Natural killer cell (primary cell): Measurements from ENCODE around the gene AVPR1B. TPM values are rescaled to one million over a fixed set of nuclear protein-coding genes. Genes with fewer than 3 reads are reported as not detected.

Experiments
- ATAC-seq, 3 donors: fragments of 150-1000 bp in 2 of 3; fragments of 200-7000 bp in 1 of 3; cut with Tn5 transposase; 1 replicate in 1 of 3; 2 replicates in 2 of 3; pipeline ENCODE4 v1.10.0; 2021; ENCODE audit warnings: mild to moderate bottlenecking in 2 of 3, moderate library complexity in 2 of 3
- DNase-seq, 2 donors: peaks; one replicate each; pipeline versions ENCODE4 v3.0.0 to v3.0.0-alpha.2; 2013 to 2021; ENCODE audit warnings: mixed read lengths in 1 of 2
- H3K27ac ChIP-seq: one replicate; pipeline ENCODE4 v1.5.1; 2013; ENCODE audit warnings: mild to moderate bottlenecking, low read length
- H3K27me3 ChIP-seq: one replicate; pipeline ENCODE4 v1.6.1; 2013; ENCODE audit warnings: low read length; ENCODE audit not compliant: control insufficient read depth, insufficient read depth
- H3K36me3 ChIP-seq: one replicate; pipeline ENCODE4 v1.6.1; 2013; ENCODE audit warnings: low read length; ENCODE audit not compliant: control insufficient read depth, insufficient read depth
- H3K4me1 ChIP-seq: one replicate; pipeline ENCODE4 v1.6.1; 2013; ENCODE audit warnings: low read length; ENCODE audit not compliant: control insufficient read depth, insufficient read depth
- H3K4me3 ChIP-seq: one replicate; pipeline ENCODE4 v1.5.1; 2013; ENCODE audit warnings: low read length
- H3K9me3 ChIP-seq: one replicate; pipeline ENCODE4 v1.6.1; 2013; ENCODE audit warnings: low read length; ENCODE audit not compliant: control insufficient read depth, insufficient read depth
- H3K27ac Mint-ChIP-seq, 2 donors: one replicate each; pipeline ENCODE4 v1.8.0; 2022; ENCODE audit warnings: mild to moderate bottlenecking in 2 of 2, mixed read lengths in 2 of 2, moderate library complexity in 1 of 2
- H3K27me3 Mint-ChIP-seq, 2 donors: one replicate each; pipeline ENCODE4 v1.8.0; 2022; ENCODE audit warnings: low read depth in 2 of 2, mixed read lengths in 2 of 2
- H3K36me3 Mint-ChIP-seq: one replicate; pipeline ENCODE4 v1.8.0; 2022; ENCODE audit warnings: mixed read lengths
- H3K4me1 Mint-ChIP-seq, 2 donors: one replicate each; pipeline ENCODE4 v1.8.0; 2022; ENCODE audit warnings: mixed read lengths in 2 of 2
- H3K4me3 Mint-ChIP-seq: one replicate; pipeline ENCODE4 v1.8.0; 2022; ENCODE audit warnings: mild to moderate bottlenecking, moderate library complexity, mixed read lengths
- H3K9me3 Mint-ChIP-seq, 2 donors: one replicate each; pipeline ENCODE4 v1.8.0; 2022; ENCODE audit warnings: mixed read lengths in 2 of 2
- WGBS: methylation state at CpG from one replicate; pipeline ENCODE4 v1.1.7; 2013; ENCODE audit warnings: missing lambda C conversion rate; ENCODE audit not compliant: insufficient coverage; 5-methylcytosine and 5-hydroxymethylcytosine counted together
- intact Hi-C: fragments of 100-400 bp; cut with micrococcal nuclease; formaldehyde crosslinking; loops from one replicate; pipeline ENCODE4 v1.14.2; 2022
- total RNA-seq, 4 donors: library from RNA; stranded (reverse); fragments of 120-200 nt in 1 of 4; gene quantifications; one replicate each; pipeline versions ENCODE4 v1.2.3 to v1.2.4, GENCODE V29; 2013 to 2022
- TF ChIP-seq, protein P1 (sequence below): fragments of 200-600 bp; IDR thresholded peaks from one replicate; pipeline ENCODE4 v1.8.0; 2022; ENCODE audit warnings: antibody characterized with exemption

AVPR1B gene
- total RNA-seq, 3 donors from 2014 or later (not counting 1 experiment from before 2014, with no cell fraction given) = not detected

DNA sequence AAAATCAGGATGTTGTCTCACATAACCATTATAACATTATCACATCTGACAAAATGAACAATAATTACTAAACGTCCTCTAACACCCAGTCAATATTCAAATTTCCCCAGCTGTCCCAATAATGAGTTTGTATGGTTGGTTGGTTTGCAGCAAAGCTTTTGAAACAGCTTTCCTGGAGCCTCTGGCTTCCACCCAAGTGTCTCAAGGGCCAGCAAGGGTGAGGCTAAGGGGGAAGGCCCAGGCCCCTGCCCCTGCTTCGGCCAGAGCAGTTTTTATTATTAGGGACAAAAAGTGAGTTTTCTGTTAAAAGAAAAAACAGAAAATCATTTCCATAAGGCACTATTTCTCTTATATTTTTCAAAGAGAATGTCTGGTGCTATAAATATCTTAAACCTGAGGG is 19.1 kb upstream of the AVPR1B start:
- ATAC-seq = no peak
- Mint-ChIP-seq H3K9me3 (no peaks in the 10 kb centered on the region), H3K36me3 (no peaks in the 10 kb centered on the region), H3K27me3 (peaks cover 8 to 10% of the 10 kb centered on the region in 2 donors), H3K27ac (no peak overlapping the region), H3K4me3 (no peak overlapping the region), H3K4me1 (no peaks in the 10 kb centered on the region)
- TF ChIP-seq, protein P1, sequence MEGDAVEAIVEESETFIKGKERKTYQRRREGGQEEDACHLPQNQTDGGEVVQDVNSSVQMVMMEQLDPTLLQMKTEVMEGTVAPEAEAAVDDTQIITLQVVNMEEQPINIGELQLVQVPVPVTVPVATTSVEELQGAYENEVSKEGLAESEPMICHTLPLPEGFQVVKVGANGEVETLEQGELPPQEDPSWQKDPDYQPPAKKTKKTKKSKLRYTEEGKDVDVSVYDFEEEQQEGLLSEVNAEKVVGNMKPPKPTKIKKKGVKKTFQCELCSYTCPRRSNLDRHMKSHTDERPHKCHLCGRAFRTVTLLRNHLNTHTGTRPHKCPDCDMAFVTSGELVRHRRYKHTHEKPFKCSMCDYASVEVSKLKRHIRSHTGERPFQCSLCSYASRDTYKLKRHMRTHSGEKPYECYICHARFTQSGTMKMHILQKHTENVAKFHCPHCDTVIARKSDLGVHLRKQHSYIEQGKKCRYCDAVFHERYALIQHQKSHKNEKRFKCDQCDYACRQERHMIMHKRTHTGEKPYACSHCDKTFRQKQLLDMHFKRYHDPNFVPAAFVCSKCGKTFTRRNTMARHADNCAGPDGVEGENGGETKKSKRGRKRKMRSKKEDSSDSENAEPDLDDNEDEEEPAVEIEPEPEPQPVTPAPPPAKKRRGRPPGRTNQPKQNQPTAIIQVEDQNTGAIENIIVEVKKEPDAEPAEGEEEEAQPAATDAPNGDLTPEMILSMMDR = no peak
- no CpG with 5 or more reads among the region's 2 CpGs for WGBS
- Histone ChIP-seq H3K9me3 (no peaks in the 10 kb centered on the region), H3K4me3 (no peak overlapping the region), H3K4me1 (no peaks in the 10 kb centered on the region), H3K27ac (no peak overlapping the region), H3K36me3 (no peaks in the 10 kb centered on the region), H3K27me3 (no peaks in the 10 kb centered on the region)
- DNase-seq = no peak
- intact Hi-C loops = no loop called here

- H3K27me3 ChIP-seq = no peaks in the 10 kb centered on the region
- no peak for ATAC-seq
- intact Hi-C loops = no loop called here
- TF ChIP-seq, protein P1 = no peak
- H3K4me1 Mint-ChIP-seq = no peaks in the 10 kb centered on the region
- no peak overlapping the region for H3K27ac Mint-ChIP-seq
- no peak overlapping the region for H3K27ac ChIP-seq
- no peaks in the 10 kb centered on the region for H3K4me1 ChIP-seq
- peaks cover 9 to 10% of the 10 kb centered on the region in 2 donors for H3K27me3 Mint-ChIP-seq
- H3K9me3 ChIP-seq = no peaks in the 10 kb centered on the region
- no peaks in the 10 kb centered on the region for H3K9me3 Mint-ChIP-seq
- WGBS = 74% methylated on average over 2 of the region's 2 CpGs
- H3K4me3 Mint-ChIP-seq = no peak overlapping the region
- H3K4me3 ChIP-seq = no peak overlapping the region
- no peaks in the 10 kb centered on the region for H3K36me3 Mint-ChIP-seq
- DNase-seq = no peak
- no peaks in the 10 kb centered on the region for H3K36me3 ChIP-seq
Observed at GRCh38 chr1:206135248-206135647, 18.1 kb upstream of the AVPR1B start.

GRCh38 chr1:206133751-206134415 is 16.7 kb upstream of the AVPR1B start:
- no peak for ATAC-seq
- H3K9me3 Mint-ChIP-seq = no peaks in the 10 kb centered on the region
- H3K36me3 Mint-ChIP-seq = no peaks in the 10 kb centered on the region
- H3K9me3 ChIP-seq = no peaks in the 10 kb centered on the region
- no peak overlapping the region for H3K27ac ChIP-seq
- H3K27ac Mint-ChIP-seq = no peak overlapping the region
- WGBS = 87% methylated on average over 6 of the region's 7 CpGs
- H3K4me3 ChIP-seq = no peak overlapping the region
- H3K4me1 ChIP-seq = no peaks in the 10 kb centered on the region
- no peaks in the 10 kb centered on the region for H3K27me3 ChIP-seq
- H3K27me3 Mint-ChIP-seq = peaks cover 10% of the 10 kb centered on the region in 2 donors
- intact Hi-C loops = no loop called here
- H3K4me3 Mint-ChIP-seq = no peak overlapping the region
- H3K4me1 Mint-ChIP-seq = no peaks in the 10 kb centered on the region
- H3K36me3 ChIP-seq = no peaks in the 10 kb centered on the region
- TF ChIP-seq, protein P1 = no peak
- DNase-seq = no peak

GRCh38 chr1:206131037-206131436 is 13.8 kb upstream of the AVPR1B start:
- WGBS = 87% methylated on average over 7 of the region's 7 CpGs

More at GRCh38 chr1:206131037-206131436, 13.8 kb upstream of the AVPR1B start:
- Histone ChIP-seq H3K4me1 (no peaks in the 10 kb centered on the region), H3K27ac (no peak overlapping the region), H3K4me3 (no peak overlapping the region), H3K27me3 (peaks cover 2% of the 10 kb centered on the region), H3K9me3 (no peaks in the 10 kb centered on the region), H3K36me3 (no peaks in the 10 kb centered on the region)
- Mint-ChIP-seq H3K9me3 (no peaks in the 10 kb centered on the region), H3K4me1 (no peaks in the 10 kb centered on the region), H3K27ac (no peak overlapping the region), H3K36me3 (no peaks in the 10 kb centered on the region), H3K27me3 (peaks cover 0 to 17% of the 10 kb centered on the region in 2 donors), H3K4me3 (no peak overlapping the region)
- DNase-seq (no peak), ATAC-seq (no peak)
- TF ChIP-seq, protein P1 = no peak
- intact Hi-C loops = no loop called here
